Skeletal muscle tissue (tissue), 4 donors: ENCODE data around the gene DARS1. TPM values are rescaled to one million over a fixed set of nuclear protein-coding genes. Genes with fewer than 3 reads are reported as not detected.

Experiments
- H3K27ac ChIP-seq: one replicate; pipeline ENCODE4 v1.7.0; 2013; ENCODE audit warnings: mild to moderate bottlenecking, low read depth, low read length, inconsistent platforms
- H3K27me3 ChIP-seq, 3 donors: one replicate each; pipeline ENCODE4 v1.7.0; 2013; ENCODE audit warnings: low read length in 3 of 3; ENCODE audit not compliant: control insufficient read depth in 3 of 3, insufficient read depth in 3 of 3
- H3K36me3 ChIP-seq, 3 donors: one replicate each; pipeline ENCODE4 v1.7.0; 2013; ENCODE audit warnings: low read length in 3 of 3; ENCODE audit not compliant: control insufficient read depth in 3 of 3, insufficient read depth in 3 of 3
- H3K4me1 ChIP-seq, 3 donors: one replicate each; pipeline ENCODE4 v1.7.0; 2013; ENCODE audit warnings: low read length in 3 of 3, mild to moderate bottlenecking in 3 of 3; ENCODE audit not compliant: control insufficient read depth in 3 of 3, insufficient read depth in 3 of 3
- H3K4me3 ChIP-seq, 3 donors: one replicate each; pipeline ENCODE4 v1.7.0; 2013; ENCODE audit warnings: low read length in 3 of 3
- H3K9ac ChIP-seq, 3 donors: one replicate each; pipeline ENCODE4 v1.7.0; 2013; ENCODE audit warnings: low read length in 3 of 3, mild to moderate bottlenecking in 3 of 3, moderate library complexity in 2 of 3, low read depth in 1 of 3
- H3K9me3 ChIP-seq, 3 donors: one replicate each; pipeline ENCODE4 v1.7.0; 2013; ENCODE audit warnings: low read length in 3 of 3; ENCODE audit not compliant: control insufficient read depth in 3 of 3
- total RNA-seq: library from RNA; depleted of rRNA; stranded (reverse); fragments of >200 nt; gene quantifications from one replicate; pipeline ENCODE4 v1.2.3, GENCODE V29; 2014
- donor health status: Osteomylitis.

The DARS1 gene
- total RNA-seq, 1 donor from 2014 or later = 85.6 TPM

- Histone ChIP-seq H3K4me3 (no peak overlapping the region), H3K36me3 (peaks cover 0 to 10% (median 4%) of the 10 kb centered on the region in 3 donors), H3K9me3 (no peaks in the 10 kb centered on the region), H3K27ac (no peak overlapping the region), H3K4me1 (no peaks in the 10 kb centered on the region), H3K27me3 (no peaks in the 10 kb centered on the region), H3K9ac (no peak overlapping the region)
Observed at GRCh38 chr2:135936524-135936923, 48.9 kb downstream of the DARS1 start.

GRCh38 chr2:135935914-135936313, 49.5 kb downstream of the DARS1 start:
- no peaks in the 10 kb centered on the region for H3K27me3 ChIP-seq
- no peaks in the 10 kb centered on the region for H3K4me1 ChIP-seq
- no peak overlapping the region for H3K9ac ChIP-seq
- no peak overlapping the region for H3K4me3 ChIP-seq
- no peak overlapping the region for H3K27ac ChIP-seq
- no peaks in the 10 kb centered on the region for H3K9me3 ChIP-seq
- peaks cover 0 to 13% (median 10%) of the 10 kb centered on the region in 3 donors for H3K36me3 ChIP-seq

- H3K4me1 ChIP-seq = no peaks in the 10 kb centered on the region
- no peak overlapping the region for H3K9ac ChIP-seq
- H3K27ac ChIP-seq = no peak overlapping the region
- H3K4me3 ChIP-seq = no peak overlapping the region
- H3K36me3 ChIP-seq = peaks cover 2 to 23% (median 16%) of the 10 kb centered on the region in 3 donors
- no peaks in the 10 kb centered on the region for H3K27me3 ChIP-seq
- H3K9me3 ChIP-seq = no peaks in the 10 kb centered on the region
Observed at GRCh38 chr2:135931776-135932443, 53.5 kb downstream of the DARS1 start.

GRCh38 chr2:135926605-135927004, 58.8 kb downstream of the DARS1 start:
- Histone ChIP-seq H3K9ac (no peak overlapping the region), H3K4me3 (no peak overlapping the region), H3K4me1 (no peaks in the 10 kb centered on the region), H3K36me3 (peaks cover 2 to 22% (median 12%) of the 10 kb centered on the region in 3 donors), H3K27me3 (no peaks in the 10 kb centered on the region), H3K27ac (no peak overlapping the region), H3K9me3 (no peaks in the 10 kb centered on the region)

GRCh38 chr2:135925571-135925970, 59.9 kb downstream of the DARS1 start:
- H3K9me3 ChIP-seq = no peaks in the 10 kb centered on the region
- no peaks in the 10 kb centered on the region for H3K4me1 ChIP-seq
- H3K27ac ChIP-seq = no peak overlapping the region
- H3K9ac ChIP-seq = no peak overlapping the region
- peaks cover 2 to 13% (median 6%) of the 10 kb centered on the region in 3 donors for H3K36me3 ChIP-seq
- no peaks in the 10 kb centered on the region for H3K27me3 ChIP-seq
- no peak overlapping the region for H3K4me3 ChIP-seq

GRCh38 chr2:135916207-135916606, 69.2 kb downstream of the DARS1 start:
- Histone ChIP-seq H3K9ac (no peak overlapping the region), H3K4me1 (no peaks in the 10 kb centered on the region), H3K4me3 (no peak overlapping the region), H3K27ac (no peak overlapping the region), H3K9me3 (no peaks in the 10 kb centered on the region), H3K27me3 (no peaks in the 10 kb centered on the region), H3K36me3 (peaks cover 0 to 12% (median 10%) of the 10 kb centered on the region in 3 donors)

- H3K4me3 ChIP-seq = no peak overlapping the region
- no peaks in the 10 kb centered on the region for H3K27me3 ChIP-seq
- H3K27ac ChIP-seq = no peak overlapping the region
- no peak overlapping the region for H3K9ac ChIP-seq
- peaks cover 0 to 20% (median 18%) of the 10 kb centered on the region in 3 donors for H3K36me3 ChIP-seq
- H3K9me3 ChIP-seq = no peaks in the 10 kb centered on the region
- no peaks in the 10 kb centered on the region for H3K4me1 ChIP-seq
Observed at GRCh38 chr2:135914485-135914884, 70.9 kb downstream of the DARS1 start.

- Histone ChIP-seq H3K27ac (no peak overlapping the region), H3K4me1 (no peaks in the 10 kb centered on the region), H3K9me3 (no peaks in the 10 kb centered on the region), H3K4me3 (no peak overlapping the region), H3K9ac (no peak overlapping the region), H3K36me3 (peaks cover 0 to 25% (median 19%) of the 10 kb centered on the region in 3 donors), H3K27me3 (no peaks in the 10 kb centered on the region)
Observed at GRCh38 chr2:135913727-135914365, 71.6 kb downstream of the DARS1 start.

GRCh38 chr2:135909976-135910375, 75.5 kb downstream of the DARS1 start:
- no peak overlapping the region for H3K27ac ChIP-seq
- no peaks in the 10 kb centered on the region for H3K27me3 ChIP-seq
- no peaks in the 10 kb centered on the region for H3K9me3 ChIP-seq
- no peak overlapping the region for H3K4me3 ChIP-seq
- H3K9ac ChIP-seq = no peak overlapping the region
- H3K4me1 ChIP-seq = no peaks in the 10 kb centered on the region
- H3K36me3 ChIP-seq = peaks cover 0 to 29% (median 27%) of the 10 kb centered on the region in 3 donors

- H3K4me3 ChIP-seq = no peak overlapping the region
- H3K4me1 ChIP-seq = no peaks in the 10 kb centered on the region
- H3K27ac ChIP-seq = no peak overlapping the region
- H3K9ac ChIP-seq = no peak overlapping the region
- no peaks in the 10 kb centered on the region for H3K27me3 ChIP-seq
- H3K36me3 ChIP-seq = peaks cover 2 to 26% (median 19%) of the 10 kb centered on the region in 3 donors
- no peaks in the 10 kb centered on the region for H3K9me3 ChIP-seq
Observed at GRCh38 chr2:135905679-135906078, 79.7 kb downstream of the DARS1 start.
